GM10248 (cell line): ENCODE data around the gene C16orf95.

Experiments
- CTCF ChIA-PET: fragments of 300-600 bp; sonication (Branson Sonifier 250); formaldehyde crosslinking; extraction: SDS; loops from one replicate; lab custom pipeline; 2021; ENCODE audit warnings: antibody characterized with exemption; lab: Yijun Ruan, JAX
- POLR2A ChIA-PET: fragments of 350-650 bp; sonication (Branson Sonifier 250); formaldehyde crosslinking; extraction: SDS; loops from one replicate; lab custom pipeline; 2020; ENCODE audit warnings: antibody characterized with exemption; lab: Yijun Ruan, JAX
- DNase-seq: peaks from one replicate; pipeline ENCODE4 v3.0.0; 2012; ENCODE audit errors: extremely low spot score
- TF ChIP-seq, protein P1 (sequence below): IDR thresholded peaks from 2 replicates; pipeline ENCODE4 v1.5.1; 2012; ENCODE audit warnings: mild to moderate bottlenecking, low read depth; ENCODE audit errors: extremely low read depth, missing control alignments, control extremely low read depth

C16orf95 gene

DNA sequence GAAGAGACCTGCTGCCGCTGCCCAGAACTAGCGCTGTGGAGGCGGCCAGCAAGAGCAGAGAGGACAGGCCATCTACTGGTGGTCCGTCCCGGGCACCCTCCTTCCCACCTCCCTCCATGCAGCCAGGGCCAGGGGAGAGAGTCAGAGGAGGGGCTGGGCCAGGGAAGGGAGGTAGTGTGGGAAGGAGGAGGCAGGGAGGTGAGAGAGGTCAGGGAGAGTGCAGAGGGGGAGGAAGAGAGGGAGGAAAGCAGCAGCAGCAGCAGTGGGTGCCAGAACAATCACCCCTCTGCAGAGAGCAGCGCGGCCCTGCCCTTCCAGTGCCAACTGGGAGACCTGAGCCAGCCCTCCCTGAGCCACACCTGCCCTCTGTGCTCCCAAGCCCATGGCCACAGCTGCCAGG, 6.6 kb downstream of the C16orf95 start:
- TF ChIP-seq, protein P1, sequence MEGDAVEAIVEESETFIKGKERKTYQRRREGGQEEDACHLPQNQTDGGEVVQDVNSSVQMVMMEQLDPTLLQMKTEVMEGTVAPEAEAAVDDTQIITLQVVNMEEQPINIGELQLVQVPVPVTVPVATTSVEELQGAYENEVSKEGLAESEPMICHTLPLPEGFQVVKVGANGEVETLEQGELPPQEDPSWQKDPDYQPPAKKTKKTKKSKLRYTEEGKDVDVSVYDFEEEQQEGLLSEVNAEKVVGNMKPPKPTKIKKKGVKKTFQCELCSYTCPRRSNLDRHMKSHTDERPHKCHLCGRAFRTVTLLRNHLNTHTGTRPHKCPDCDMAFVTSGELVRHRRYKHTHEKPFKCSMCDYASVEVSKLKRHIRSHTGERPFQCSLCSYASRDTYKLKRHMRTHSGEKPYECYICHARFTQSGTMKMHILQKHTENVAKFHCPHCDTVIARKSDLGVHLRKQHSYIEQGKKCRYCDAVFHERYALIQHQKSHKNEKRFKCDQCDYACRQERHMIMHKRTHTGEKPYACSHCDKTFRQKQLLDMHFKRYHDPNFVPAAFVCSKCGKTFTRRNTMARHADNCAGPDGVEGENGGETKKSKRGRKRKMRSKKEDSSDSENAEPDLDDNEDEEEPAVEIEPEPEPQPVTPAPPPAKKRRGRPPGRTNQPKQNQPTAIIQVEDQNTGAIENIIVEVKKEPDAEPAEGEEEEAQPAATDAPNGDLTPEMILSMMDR = no peak
- ChIA-PET CTCF (interaction anchor here (1.3 kb wide), 1 partner anchor 14 kb away, joined by 3 read pairs; no protein-coding TSS in a partner anchor), POLR2A (no interaction called here)
- no peak for DNase-seq

DNA sequence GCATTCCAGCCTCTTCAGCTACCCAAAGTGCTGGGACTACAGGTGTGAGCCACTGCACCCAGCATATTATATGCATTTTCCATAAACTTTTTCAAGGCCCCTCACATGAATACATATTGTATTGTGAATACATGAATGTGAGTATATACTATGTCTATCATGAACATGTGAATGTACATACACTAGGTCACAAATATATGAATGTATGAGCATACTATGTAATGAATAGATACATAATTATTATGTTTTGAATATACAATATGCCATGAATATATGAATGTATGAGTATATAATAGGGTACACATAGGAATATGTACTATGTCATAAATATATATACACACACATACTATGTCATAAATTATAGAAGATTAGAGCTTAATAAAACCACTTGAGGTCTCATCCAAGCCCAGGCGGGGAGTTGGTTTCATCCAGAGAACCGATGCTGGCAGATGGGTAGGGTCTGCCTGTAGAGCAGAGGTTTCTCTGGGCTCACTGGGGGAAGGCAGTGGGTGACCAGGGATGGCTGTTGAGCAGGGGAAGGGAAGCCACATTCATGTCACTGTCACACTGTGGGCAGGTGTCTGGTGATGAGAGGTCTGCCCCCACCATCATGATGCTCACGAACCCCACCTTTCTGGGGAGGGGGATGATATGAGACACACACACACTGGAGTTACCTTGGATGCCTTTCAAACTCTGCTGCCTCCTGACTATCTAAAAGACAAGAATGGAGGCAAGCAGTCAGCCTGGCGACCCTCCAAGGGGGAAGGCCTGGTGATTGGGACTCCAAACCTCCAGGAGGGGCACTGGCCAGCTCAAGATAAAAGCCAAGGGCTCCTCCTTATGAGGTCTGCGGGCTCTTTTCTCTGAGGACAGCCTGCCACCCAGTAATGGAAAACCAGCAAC, 7.3 kb downstream of the C16orf95 start:
- CTCF ChIA-PET = no interaction called here
- TF ChIP-seq, protein P1 = no peak
- no peak for DNase-seq
- POLR2A ChIA-PET = no interaction called here

DNA sequence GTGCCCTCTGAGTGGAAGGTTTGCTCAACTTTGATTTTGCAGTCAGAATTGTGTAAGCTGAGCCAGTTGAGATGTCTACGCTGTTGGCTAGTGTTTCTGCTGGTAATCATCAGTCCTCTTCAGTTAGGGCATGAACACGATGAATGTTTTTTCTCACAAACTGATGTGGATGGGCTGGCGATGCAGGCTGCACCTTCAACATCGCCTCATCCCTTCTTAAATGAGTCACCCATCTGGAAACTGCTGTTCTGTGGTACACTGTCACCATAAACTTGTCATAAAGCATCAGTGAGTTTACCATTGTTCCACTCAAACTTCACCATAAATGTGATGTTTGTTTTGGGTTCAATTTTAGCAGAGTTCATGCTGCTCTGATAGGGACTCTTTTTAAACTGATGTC, 8.4 kb downstream of the C16orf95 start:
- POLR2A ChIA-PET = no interaction called here
- TF ChIP-seq, protein P1 = no peak
- CTCF ChIA-PET = no interaction called here
- no peak for DNase-seq

DNA sequence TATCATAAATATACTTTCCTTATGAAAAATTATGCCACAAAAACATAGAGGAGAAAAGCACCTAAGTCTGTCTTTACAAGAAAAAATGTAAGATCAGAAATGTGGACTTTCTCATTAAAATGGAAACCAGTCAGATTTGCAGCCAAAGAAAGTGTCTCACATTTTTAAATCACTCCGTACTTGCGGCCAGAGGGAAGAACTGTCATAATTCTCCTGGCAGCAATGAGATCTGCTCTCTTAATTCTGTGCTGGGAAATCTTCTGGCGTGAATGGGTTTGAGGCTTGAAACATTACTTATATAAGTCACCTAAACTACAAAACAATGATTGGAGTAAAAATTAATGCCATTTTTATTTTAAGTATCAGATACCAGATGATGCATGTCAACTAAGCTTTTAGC, 10.7 kb downstream of the C16orf95 start:
- ChIA-PET POLR2A (no interaction called here), CTCF (interaction anchor here (4.1 kb wide), 1 partner anchor 10 kb away, joined by 20 read pairs; the partner anchor contains the start of gene C16orf95)
- DNase-seq = no peak

DNA sequence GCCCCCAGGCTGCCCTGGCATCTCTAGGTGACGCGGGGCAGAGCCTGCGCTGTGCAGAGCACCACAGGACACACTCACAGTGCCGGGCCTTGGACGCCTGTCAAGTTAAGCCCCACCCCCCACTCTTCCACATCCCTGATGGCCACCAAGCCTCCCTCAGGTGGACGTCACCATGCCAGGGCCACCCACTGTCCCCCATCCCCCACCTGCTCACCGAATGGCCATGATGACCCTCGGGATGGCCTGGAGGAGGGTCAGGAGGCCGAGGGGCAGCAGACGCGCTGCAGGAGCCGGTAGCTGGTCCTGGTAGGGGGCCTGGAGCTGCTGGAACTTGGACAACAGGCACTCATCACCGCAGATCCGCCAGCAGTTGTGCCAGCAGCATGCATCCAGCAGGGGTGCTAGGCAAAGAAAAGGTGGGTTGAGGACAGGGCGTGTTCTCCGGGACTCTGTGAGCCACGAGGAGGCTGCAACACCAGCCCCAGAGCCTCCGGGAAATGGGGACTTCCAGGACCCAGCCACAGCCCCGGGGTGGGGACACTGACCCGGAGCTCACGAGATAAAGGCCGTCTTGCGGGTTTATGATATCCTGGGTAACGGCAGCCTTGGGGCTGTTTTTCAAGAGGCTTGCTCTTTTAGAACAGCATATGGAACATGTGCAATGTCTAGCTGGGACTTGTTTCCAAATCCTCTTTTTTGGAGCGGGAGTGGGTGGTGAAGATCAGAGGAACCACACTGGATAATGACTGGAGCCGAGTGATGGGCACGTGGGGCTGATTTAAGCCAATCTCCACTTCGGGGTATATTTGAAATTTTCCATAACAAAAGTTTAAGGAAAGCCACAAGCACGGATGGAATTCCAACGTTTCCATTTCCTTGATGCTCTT, 11.4 kb downstream of the C16orf95 start:
- ChIA-PET CTCF (interaction anchor here (4.1 kb wide), 1 partner anchor 11 kb away, joined by 20 read pairs; the partner anchor contains the start of gene C16orf95), POLR2A (no interaction called here)
- TF ChIP-seq, protein P1 = no peak
- no peak for DNase-seq

More for the DNA sequence above, 10.7 kb downstream of the C16orf95 start:
- TF ChIP-seq, protein P1 = no peak

DNA sequence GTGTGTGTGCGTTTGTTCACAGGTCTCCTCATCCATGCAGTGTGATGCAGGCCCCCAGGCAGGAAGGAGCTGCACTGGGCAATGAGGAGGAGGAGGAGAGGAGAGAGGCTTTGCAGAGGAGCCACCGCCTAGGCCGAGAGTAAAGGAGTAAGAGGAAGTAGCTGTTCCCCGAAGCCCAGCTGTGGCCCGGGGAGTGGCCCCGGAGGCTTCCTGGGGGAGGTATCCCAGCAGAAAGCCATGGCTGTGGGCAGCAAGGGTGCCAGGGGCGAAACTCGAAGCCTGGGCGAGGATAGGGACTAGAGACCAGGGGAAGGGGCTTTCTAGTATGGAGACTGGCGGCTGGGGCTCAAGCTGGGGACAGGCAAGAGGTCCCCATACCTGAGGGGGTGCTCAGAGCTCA, 12.2 kb downstream of the C16orf95 start:
- POLR2A ChIA-PET = no interaction called here
- CTCF ChIA-PET = interaction anchor here (1.7 to 4.1 kb wide), 2 partner anchors 12 to 77 kb away, joined by 3 to 20 read pairs; partner anchors contain the start of gene C16orf95
- no peak for DNase-seq
- TF ChIP-seq, protein P1 = no peak
